Stimulated activated effector memory CD8-positive, alpha-beta T cell treated with anti-CD3 and anti-CD28 coated beads, Interleukin-12 subunit alpha, Interleukin-12 subunit beta, amount 100 ng/mL, for 72 hours (primary cell): ENCODE measurements around the gene MEX3A.

ENCODE experiments used
- ATAC-seq: fragments of 150-1000 bp; cut with Tn5 transposase; 2 replicates; pipeline ENCODE4 v1.10.0; 2021
- DNase-seq, 2 donors: peaks; one replicate each; pipeline ENCODE4 v3.0.0; 2021 to 2022; ENCODE audit warnings: low spot score in 2 of 2
- H3K27ac Mint-ChIP-seq: one replicate; pipeline ENCODE4 v1.8.0; 2022; ENCODE audit warnings: mild to moderate bottlenecking, mixed read lengths
- H3K36me3 Mint-ChIP-seq: one replicate; pipeline ENCODE4 v1.8.0; 2022; ENCODE audit warnings: mild to moderate bottlenecking, mixed read lengths
- H3K4me1 Mint-ChIP-seq: one replicate; pipeline ENCODE4 v1.8.0; 2022; ENCODE audit warnings: mixed read lengths
- H3K4me3 Mint-ChIP-seq: one replicate; pipeline ENCODE4 v1.8.0; 2022; ENCODE audit warnings: mild to moderate bottlenecking, mixed read lengths
- H3K9me3 Mint-ChIP-seq: one replicate; pipeline ENCODE4 v1.8.0; 2022; ENCODE audit warnings: mixed read lengths

The MEX3A gene

GRCh38 chr1:156099282-156099681 is 17.0 kb upstream of the MEX3A start:
- Mint-ChIP-seq H3K27ac (peak overlapping the region; percentile 97), H3K36me3 (peaks cover 32% of the 10 kb centered on the region), H3K9me3 (no peaks in the 10 kb centered on the region), H3K4me1 (peaks cover 79% of the 10 kb centered on the region), H3K4me3 (no peak overlapping the region)
- ATAC-seq (no peak), DNase-seq (no peak)

DNA sequence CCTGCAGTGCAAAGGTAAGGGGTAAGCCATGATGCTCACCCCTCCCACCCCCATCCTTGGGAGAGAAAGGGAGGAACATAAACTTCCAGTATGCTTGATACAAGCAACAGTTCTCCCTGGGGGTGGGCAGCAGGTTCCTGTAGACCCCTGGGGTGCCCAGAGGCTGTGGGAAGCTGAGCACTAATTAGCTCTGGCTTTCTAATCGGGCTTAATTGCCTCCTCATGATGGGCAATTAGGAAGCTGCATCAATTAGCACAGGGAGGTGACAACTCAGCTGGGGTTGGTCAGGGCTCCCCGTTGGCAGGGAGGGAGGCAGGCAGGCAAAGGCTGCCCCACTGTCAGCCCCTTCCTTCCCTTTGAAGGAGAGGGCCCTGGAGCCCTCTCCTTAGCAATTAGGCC is 16.5 kb upstream of the MEX3A start:
- Mint-ChIP-seq H3K4me3 (peak overlapping the region; percentile 62), H3K27ac (peak overlapping the region; percentile 97), H3K9me3 (no peaks in the 10 kb centered on the region), H3K4me1 (peaks cover 78% of the 10 kb centered on the region), H3K36me3 (peaks cover 31% of the 10 kb centered on the region)
- DNase-seq (no peak), ATAC-seq (no peak)

- Mint-ChIP-seq H3K9me3 (no peaks in the 10 kb centered on the region), H3K4me3 (peak overlapping the region; percentile 62), H3K36me3 (peaks cover 27% of the 10 kb centered on the region), H3K4me1 (peaks cover 71% of the 10 kb centered on the region), H3K27ac (peak overlapping the region; percentile 97)
- DNase-seq = peak; percentile 28 to 79
- peak; percentile 49 for ATAC-seq
These were observed 15.4 kb upstream of the MEX3A start for GRCh38 chr1:156097499-156098178.

DNA sequence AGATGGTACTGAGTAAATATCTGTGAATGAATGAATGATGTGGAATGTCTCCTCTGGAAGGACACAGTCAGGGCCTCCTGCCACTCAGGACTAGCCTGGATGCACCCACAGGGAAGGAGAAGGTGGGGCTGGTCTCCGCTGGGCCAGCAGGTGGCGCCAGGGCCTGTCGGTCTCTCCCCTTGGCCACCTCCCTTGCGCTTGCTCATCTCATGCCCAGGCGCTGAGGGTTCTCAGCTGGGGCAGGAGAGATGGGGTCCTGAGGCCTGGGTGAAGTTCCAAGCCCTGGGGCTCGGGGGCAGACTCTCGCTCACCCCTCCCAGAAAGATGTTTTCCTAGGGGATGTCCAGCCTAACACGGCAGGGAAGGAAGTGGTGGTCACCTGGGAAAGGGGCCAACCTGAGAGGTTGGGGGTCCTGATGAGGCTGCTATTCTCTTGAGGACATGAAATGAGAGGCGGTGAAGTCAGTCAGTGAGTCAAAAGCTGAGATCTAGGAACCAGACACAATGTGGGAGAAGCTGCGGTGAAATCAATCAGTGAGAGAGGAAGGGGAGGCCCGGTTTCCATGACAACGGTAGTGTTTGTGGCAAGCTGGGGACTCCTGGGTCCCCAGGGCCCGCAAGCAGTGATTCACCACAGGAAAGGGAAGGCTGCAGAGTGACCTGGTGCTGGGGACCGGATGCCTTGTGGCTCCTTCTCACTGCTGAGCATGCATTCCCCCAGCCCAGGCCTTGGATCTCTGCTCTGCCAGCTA is 14.6 kb upstream of the MEX3A start:
- peak; percentile 84 to 96 for DNase-seq
- ATAC-seq = peak; percentile 89
- H3K4me1 Mint-ChIP-seq = peaks cover 64% of the 10 kb centered on the region

GRCh38 chr1:156095906-156096508 is 13.7 kb upstream of the MEX3A start:
- H3K4me3 Mint-ChIP-seq = peak overlapping the region; percentile 62
- H3K27ac Mint-ChIP-seq = peak overlapping the region; percentile 97
- DNase-seq (no peak), ATAC-seq (no peak)
- peaks cover 57% of the 10 kb centered on the region for H3K4me1 Mint-ChIP-seq
- H3K9me3 Mint-ChIP-seq = no peaks in the 10 kb centered on the region
- peaks cover 27% of the 10 kb centered on the region for H3K36me3 Mint-ChIP-seq

More for the DNA sequence above, 14.6 kb upstream of the MEX3A start:
- Mint-ChIP-seq H3K4me3 (peak overlapping the region; percentile 62), H3K27ac (peak overlapping the region; percentile 97), H3K36me3 (peaks cover 27% of the 10 kb centered on the region), H3K9me3 (no peaks in the 10 kb centered on the region)

DNA sequence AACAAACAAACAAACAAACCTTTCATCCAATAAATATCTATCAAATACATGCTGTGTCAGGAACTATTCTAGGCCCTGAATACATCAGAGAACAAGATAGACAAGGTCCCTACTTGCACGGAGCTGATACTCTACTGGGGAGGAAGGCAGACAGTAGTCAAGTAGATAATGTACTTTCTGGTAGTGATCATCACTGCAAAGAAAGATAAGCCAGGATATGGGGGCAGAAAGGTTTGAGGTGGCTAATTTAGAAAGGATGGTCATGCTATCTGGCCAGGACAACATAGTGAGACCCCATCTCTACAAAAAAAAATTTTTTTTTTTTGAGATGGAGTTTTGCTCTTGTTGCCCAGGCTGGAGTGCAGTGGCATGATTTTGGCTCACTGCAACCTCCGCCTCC is 9.3 kb upstream of the MEX3A start:
- ATAC-seq (no peak), DNase-seq (no peak)
- no peak overlapping the region for H3K27ac Mint-ChIP-seq
- H3K36me3 Mint-ChIP-seq = peaks cover 13% of the 10 kb centered on the region
- H3K9me3 Mint-ChIP-seq = no peaks in the 10 kb centered on the region
- peaks cover 31% of the 10 kb centered on the region for H3K4me1 Mint-ChIP-seq
- H3K4me3 Mint-ChIP-seq = no peak overlapping the region

DNA sequence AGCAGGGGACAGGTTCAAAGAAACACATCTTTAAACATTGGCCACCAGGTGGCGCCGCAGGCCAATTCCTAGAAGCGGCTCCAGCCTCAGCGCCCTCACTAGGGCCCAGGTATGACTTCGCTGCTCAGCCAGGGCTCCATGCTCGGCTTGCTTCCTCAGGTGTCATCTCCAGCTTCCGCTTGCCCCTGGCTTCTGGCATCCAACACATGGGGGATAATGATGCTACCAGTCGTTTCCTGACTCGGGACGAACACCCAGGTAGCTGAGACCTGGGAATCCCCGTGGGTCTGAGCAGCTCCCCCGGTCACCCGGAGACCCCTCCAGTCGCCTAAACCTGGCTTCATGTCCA is 8.5 kb upstream of the MEX3A start:
- DNase-seq = peak; percentile 82 to 91
- Mint-ChIP-seq H3K4me1 (peaks cover 23% of the 10 kb centered on the region), H3K9me3 (no peaks in the 10 kb centered on the region), H3K36me3 (peaks cover 5% of the 10 kb centered on the region), H3K4me3 (no peak overlapping the region), H3K27ac (no peak overlapping the region)
- peak; percentile 95 for ATAC-seq

- peaks cover 18% of the 10 kb centered on the region for H3K4me1 Mint-ChIP-seq
- ATAC-seq (no peak), DNase-seq (no peak)
- H3K9me3 Mint-ChIP-seq = no peaks in the 10 kb centered on the region
- H3K4me3 Mint-ChIP-seq = no peak overlapping the region
- no peak overlapping the region for H3K27ac Mint-ChIP-seq
- no peaks in the 10 kb centered on the region for H3K36me3 Mint-ChIP-seq
These were observed 8.0 kb upstream of the MEX3A start for GRCh38 chr1:156090138-156090839.

- Mint-ChIP-seq H3K4me3 (no peak overlapping the region), H3K4me1 (peaks cover 18% of the 10 kb centered on the region), H3K36me3 (no peaks in the 10 kb centered on the region), H3K9me3 (no peaks in the 10 kb centered on the region), H3K27ac (no peak overlapping the region)
- DNase-seq (no peak), ATAC-seq (no peak)
These were observed 7.4 kb upstream of the MEX3A start for GRCh38 chr1:156089704-156090103.

DNA sequence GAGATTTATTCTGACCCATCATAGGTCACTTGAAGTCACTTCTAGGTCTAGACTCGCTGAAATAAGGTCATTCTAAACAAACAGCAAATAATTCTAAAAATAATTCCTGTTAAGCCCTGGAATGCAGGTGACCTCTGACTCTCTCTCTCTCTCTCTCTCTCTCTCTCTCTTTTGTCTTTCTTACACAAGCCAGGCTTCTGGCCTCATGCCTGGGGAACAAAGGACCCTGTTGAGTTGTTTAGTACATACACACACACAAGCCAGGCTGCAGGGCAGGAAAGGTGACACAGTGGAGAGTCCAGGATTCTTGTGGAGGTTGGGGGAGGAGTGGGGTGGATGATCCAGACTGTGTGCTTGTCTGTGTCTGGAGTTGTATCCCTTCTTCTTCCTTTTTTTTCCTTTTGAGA is 4.0 kb upstream of the MEX3A start:
- ATAC-seq (no peak), DNase-seq (no peak)
- no peaks in the 10 kb centered on the region for H3K36me3 Mint-ChIP-seq
- peaks cover 22% of the 10 kb centered on the region for H3K4me1 Mint-ChIP-seq
- H3K9me3 Mint-ChIP-seq = no peaks in the 10 kb centered on the region
- H3K4me3 Mint-ChIP-seq = no peak overlapping the region
- H3K27ac Mint-ChIP-seq = no peak overlapping the region

GRCh38 chr1:156083800-156084790 is 1.8 kb upstream of the MEX3A start:
- Mint-ChIP-seq H3K27ac (peak overlapping the region; percentile 83), H3K4me3 (peak overlapping the region; percentile 74)

DNA sequence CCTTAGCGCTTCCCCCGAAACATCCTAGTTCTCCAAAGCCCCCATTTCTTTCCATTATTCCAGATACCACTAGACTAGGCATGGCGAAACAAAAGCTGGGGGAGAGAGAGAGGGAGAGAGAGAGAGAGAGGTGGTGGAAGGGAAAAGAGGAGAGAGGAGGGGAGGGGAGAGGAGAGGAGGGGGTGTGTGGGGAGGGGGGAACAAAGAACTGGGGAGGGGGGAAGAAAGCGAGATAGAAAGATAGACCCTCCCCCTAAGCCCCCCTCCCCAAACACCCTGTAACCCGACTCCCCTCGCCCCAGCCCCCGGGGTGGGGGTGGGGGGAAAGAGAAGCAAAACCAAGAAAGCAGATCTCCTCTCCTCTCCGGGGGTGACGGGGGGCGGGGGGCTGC is 352 bp downstream of the MEX3A start:
- no peak for DNase-seq
- H3K9me3 Mint-ChIP-seq = no peaks in the 10 kb centered on the region
- H3K36me3 Mint-ChIP-seq = no peaks in the 10 kb centered on the region
- H3K4me1 Mint-ChIP-seq = peaks cover 23% of the 10 kb centered on the region
- ATAC-seq = no peak
- H3K27ac Mint-ChIP-seq = no peak overlapping the region
- peak overlapping the region; percentile 74 for H3K4me3 Mint-ChIP-seq

More at GRCh38 chr1:156083800-156084790, 1.8 kb upstream of the MEX3A start:
- ATAC-seq (no peak), DNase-seq (no peak)
- peaks cover 18% of the 10 kb centered on the region for H3K4me1 Mint-ChIP-seq
- no peaks in the 10 kb centered on the region for H3K36me3 Mint-ChIP-seq
- no peaks in the 10 kb centered on the region for H3K9me3 Mint-ChIP-seq

DNA sequence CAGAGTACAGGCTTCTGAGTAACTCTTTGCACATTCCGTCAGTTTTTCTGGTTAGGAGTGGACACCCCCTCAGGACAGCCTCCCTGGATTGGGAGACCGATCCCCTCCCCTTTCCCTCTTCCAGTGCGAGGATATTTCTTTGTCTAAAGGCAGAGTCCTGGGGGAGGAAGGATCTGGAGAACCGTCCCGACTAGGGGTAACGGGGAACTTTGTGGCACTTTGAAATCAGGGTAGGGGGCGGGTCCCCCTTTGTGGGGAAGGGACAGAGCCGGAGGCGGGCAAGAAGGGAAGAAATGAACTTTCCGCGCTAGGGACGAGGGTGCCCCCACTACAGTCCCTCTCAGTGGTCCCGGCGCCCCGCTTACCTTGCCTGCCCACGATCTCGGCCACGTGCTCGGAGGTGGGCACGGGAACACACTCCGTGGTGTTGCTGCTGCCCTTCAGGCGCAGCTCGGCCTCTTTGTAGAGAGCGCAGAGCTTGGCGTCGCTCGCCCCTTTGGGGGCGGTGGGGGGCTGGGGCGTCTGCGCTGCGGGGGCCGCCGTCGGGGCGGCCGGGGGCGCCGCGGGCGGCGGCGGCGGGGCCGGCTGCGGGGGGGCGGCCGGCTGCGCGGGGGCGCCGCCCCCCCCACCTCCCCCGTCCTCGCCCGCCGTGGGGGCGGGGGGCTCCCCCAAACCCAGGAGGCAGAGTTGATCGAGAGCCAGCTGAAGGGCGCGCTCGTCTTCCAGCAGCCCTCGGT is 917 bp downstream of the MEX3A start:
- no peak overlapping the region for H3K27ac Mint-ChIP-seq
- H3K4me3 Mint-ChIP-seq = peak overlapping the region; percentile 74
- DNase-seq (no peak), ATAC-seq (no peak)
- H3K9me3 Mint-ChIP-seq = no peaks in the 10 kb centered on the region
- H3K36me3 Mint-ChIP-seq = no peaks in the 10 kb centered on the region
- H3K4me1 Mint-ChIP-seq = peaks cover 23% of the 10 kb centered on the region

- no peak for DNase-seq
- ATAC-seq = no peak
- peaks cover 23% of the 10 kb centered on the region for H3K4me1 Mint-ChIP-seq
- no peaks in the 10 kb centered on the region for H3K9me3 Mint-ChIP-seq
- H3K4me3 Mint-ChIP-seq = peak overlapping the region; percentile 74
- H3K27ac Mint-ChIP-seq = no peak overlapping the region
- H3K36me3 Mint-ChIP-seq = no peaks in the 10 kb centered on the region
These were observed 1.4 kb downstream of the MEX3A start for GRCh38 chr1:156080863-156081179.
